CD4-positive, alpha-beta memory T cell (primary cell): ENCODE measurements around the gene EIF4E1B. TPM values are rescaled to one million over a fixed set of nuclear protein-coding genes. Genes with fewer than 3 reads are reported as not detected.

Experiments
- CTCF ChIA-PET: fragments of 350-600 bp; sonication (Branson Sonifier 250); formaldehyde crosslinking; loops from one replicate; lab custom pipeline; 2021; ENCODE audit warnings: inconsistent platforms; ENCODE audit not compliant: partially characterized antibody; lab: Charles Lee
- POLR2A ChIA-PET: fragments of 350-600 bp; sonication (Branson Sonifier 250); formaldehyde crosslinking; loops from one replicate; lab custom pipeline; 2021; ENCODE audit not compliant: partially characterized antibody; lab: Charles Lee
- DNase-seq, 5 donors: peaks; one replicate each; pipeline versions ENCODE4 v3.0.0 to v3.0.0-alpha.2; 2020 to 2022; ENCODE audit warnings: mixed read lengths in 1 of 5
- H3K27ac ChIP-seq: one replicate; pipeline ENCODE4 v1.7.0; 2013; ENCODE audit warnings: low read depth, low read length
- H3K27me3 ChIP-seq: 2 replicates; pipeline ENCODE4 v1.7.0; 2013; ENCODE audit warnings: mild to moderate bottlenecking, low read length, moderate library complexity; ENCODE audit not compliant: insufficient read depth
- H3K36me3 ChIP-seq: 2 replicates; pipeline ENCODE4 v1.7.0; 2013; ENCODE audit warnings: mild to moderate bottlenecking, low read length, moderate library complexity; ENCODE audit not compliant: insufficient read depth
- H3K4me1 ChIP-seq: 2 replicates; pipeline ENCODE4 v1.7.0; 2013; ENCODE audit warnings: mild to moderate bottlenecking, low read length, moderate library complexity; ENCODE audit not compliant: insufficient read depth
- H3K4me3 ChIP-seq, 2 donors: one replicate each; pipeline ENCODE4 v1.7.0; 2013; ENCODE audit warnings: low read length in 2 of 2, mild to moderate bottlenecking in 1 of 2
- H3K9me3 ChIP-seq, 2 donors: one replicate each; pipeline ENCODE4 v1.7.0; 2013; ENCODE audit warnings: low read length in 2 of 2, control low read depth in 1 of 2; ENCODE audit not compliant: control insufficient read depth in 1 of 2
- H3K27ac Mint-ChIP-seq, 7 donors: one replicate each; pipeline ENCODE4 v1.8.0; 2020 to 2021; ENCODE audit warnings: mixed read lengths in 7 of 7, mild to moderate bottlenecking in 6 of 7, inconsistent platforms in 3 of 7, moderate library complexity in 3 of 7
- H3K27me3 Mint-ChIP-seq, 2 donors: one replicate each; pipeline ENCODE4 v1.8.0; 2020 to 2021; ENCODE audit warnings: mixed read lengths in 2 of 2
- H3K36me3 Mint-ChIP-seq, 2 donors: one replicate each; pipeline ENCODE4 v1.8.0; 2020 to 2021; ENCODE audit warnings: mixed read lengths in 2 of 2, inconsistent platforms in 1 of 2, mild to moderate bottlenecking in 1 of 2
- H3K4me1 Mint-ChIP-seq, 4 donors: one replicate each; pipeline ENCODE4 v1.8.0; 2020 to 2021; ENCODE audit warnings: mixed read lengths in 4 of 4, mild to moderate bottlenecking in 1 of 4
- H3K4me3 Mint-ChIP-seq, 8 donors: one replicate each; pipeline ENCODE4 v1.8.0; 2020 to 2021; ENCODE audit warnings: mixed read lengths in 8 of 8, mild to moderate bottlenecking in 7 of 8, moderate library complexity in 6 of 8, inconsistent platforms in 3 of 8
- H3K9me3 Mint-ChIP-seq, 8 donors: one replicate each; pipeline ENCODE4 v1.8.0; 2020 to 2021; ENCODE audit warnings: mixed read lengths in 8 of 8, mild to moderate bottlenecking in 5 of 8, inconsistent platforms in 3 of 8, moderate library complexity in 1 of 8
- intact Hi-C: fragments of 100-400 bp; cut with micrococcal nuclease; formaldehyde crosslinking; loops from one replicate; pipeline ENCODE4 v1.15.1; 2023
- polyA plus RNA-seq, 2 donors: library from polyadenylated mRNA; unstranded; fragments of 300-500 nt; fragmentation: Illumina TruSeq; gene quantifications; one replicate each; pipeline ENCODE4 v1.2.3, GENCODE V29; 2021
- total RNA-seq, 2 experiments: library from RNA; stranded (reverse); gene quantifications; one replicate each; pipeline ENCODE4 v1.2.3, GENCODE V29; 2021

The EIF4E1B gene
- total and polyA plus RNA-seq, 4 experiments from 2014 or later: not detected

DNA sequence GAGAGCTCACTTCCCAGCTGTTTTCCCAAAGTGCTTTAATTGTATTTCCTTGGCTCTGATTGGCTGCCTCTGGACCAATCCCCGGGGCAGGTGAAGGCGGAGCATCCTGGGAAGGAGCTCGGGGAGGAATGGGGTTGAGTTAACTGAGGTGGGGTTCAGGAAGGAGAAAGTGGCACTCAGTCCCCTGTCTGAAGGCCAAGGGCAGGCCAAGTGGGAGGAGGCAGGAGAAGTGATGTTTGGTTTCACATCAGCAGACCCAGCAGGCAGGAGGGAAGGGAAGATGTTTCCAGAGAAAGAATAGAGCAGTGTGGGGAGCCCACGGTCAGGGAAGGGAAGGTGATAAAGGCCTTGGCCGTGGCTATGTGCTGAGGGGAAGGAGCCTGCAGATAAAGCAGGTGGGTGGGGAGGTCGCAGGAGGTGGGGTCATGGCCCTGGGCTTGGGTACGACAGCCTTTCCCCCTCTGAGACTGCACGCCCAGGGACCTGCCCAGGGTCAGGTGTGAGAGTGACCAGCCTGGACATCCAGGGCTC is 19.9 kb downstream of the EIF4E1B start:
- DNase-seq: no peak
- Mint-ChIP-seq H3K27me3 (no peaks in the 10 kb centered on the region), H3K36me3 (peaks cover 0 to 13% of the 10 kb centered on the region in 2 donors), H3K9me3 (no peaks in the 10 kb centered on the region), H3K4me1 (peaks cover 41 to 83% (median 58%) of the 10 kb centered on the region in 4 donors), H3K4me3 (no peak overlapping the region), H3K27ac (peak overlapping the region in 4 of 7 donors; percentile 30 to 79 (median 50))
- Histone ChIP-seq H3K4me3 (no peak overlapping the region), H3K9me3 (no peaks in the 10 kb centered on the region), H3K27me3 (no peaks in the 10 kb centered on the region), H3K4me1 (peaks cover 73% of the 10 kb centered on the region), H3K27ac (no peak overlapping the region), H3K36me3 (no peaks in the 10 kb centered on the region)
- CTCF ChIA-PET: interaction anchor here (7.4 kb wide), 1 partner anchor 9 kb away, joined by 129 read pairs; no protein-coding TSS in a partner anchor
- POLR2A ChIA-PET: interaction anchor here (7.6 kb wide), 1 partner anchor 9 kb away, joined by 55 read pairs; no protein-coding TSS in a partner anchor
- intact Hi-C loops: no loop called here

DNA sequence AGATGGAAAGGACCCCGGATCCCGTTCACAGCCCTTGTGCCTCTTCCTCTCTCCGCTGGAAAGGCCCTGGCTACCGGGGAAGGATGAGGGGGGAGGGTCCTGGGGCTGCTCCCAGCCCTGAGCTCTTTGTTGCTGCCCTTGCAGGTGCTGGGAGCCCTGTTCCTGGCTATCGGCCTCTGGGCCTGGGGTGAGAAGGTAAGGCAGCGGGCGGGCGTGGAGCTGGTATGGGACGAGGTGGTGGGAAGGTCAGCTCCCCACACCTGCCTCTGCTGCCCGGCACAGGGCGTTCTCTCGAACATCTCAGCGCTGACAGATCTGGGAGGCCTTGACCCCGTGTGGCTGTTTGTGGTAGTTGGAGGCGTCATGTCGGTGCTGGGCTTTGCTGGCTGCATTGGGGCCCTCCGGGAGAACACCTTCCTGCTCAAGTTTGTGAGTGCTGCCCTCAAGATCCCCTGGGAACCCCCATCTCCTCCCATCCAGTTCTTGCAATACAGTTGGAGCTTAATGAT is 21.1 kb downstream of the EIF4E1B start:
- Mint-ChIP-seq H3K36me3 (peaks cover 0 to 17% of the 10 kb centered on the region in 2 donors), H3K27ac (peak overlapping the region in 4 of 7 donors; percentile 24 to 62 (median 44)), H3K9me3 (no peaks in the 10 kb centered on the region), H3K4me3 (peak overlapping the region in 1 of 8 donors; percentile 49), H3K4me1 (peaks cover 34 to 72% (median 51%) of the 10 kb centered on the region in 4 donors), H3K27me3 (no peaks in the 10 kb centered on the region)
- Histone ChIP-seq H3K4me3 (no peak overlapping the region), H3K9me3 (no peaks in the 10 kb centered on the region), H3K27ac (no peak overlapping the region), H3K27me3 (no peaks in the 10 kb centered on the region), H3K4me1 (peaks cover 66% of the 10 kb centered on the region), H3K36me3 (no peaks in the 10 kb centered on the region)
- intact Hi-C loops: no loop called here
- ChIA-PET POLR2A (interaction anchor here (7.6 kb wide), 1 partner anchor 8 kb away, joined by 55 read pairs; no protein-coding TSS in a partner anchor), CTCF (interaction anchor here (0.9 to 7.4 kb wide), 2 partner anchors 8 to 78 kb away, joined by 3 to 129 read pairs; no protein-coding TSS in a partner anchor)
- no peak for DNase-seq

DNA sequence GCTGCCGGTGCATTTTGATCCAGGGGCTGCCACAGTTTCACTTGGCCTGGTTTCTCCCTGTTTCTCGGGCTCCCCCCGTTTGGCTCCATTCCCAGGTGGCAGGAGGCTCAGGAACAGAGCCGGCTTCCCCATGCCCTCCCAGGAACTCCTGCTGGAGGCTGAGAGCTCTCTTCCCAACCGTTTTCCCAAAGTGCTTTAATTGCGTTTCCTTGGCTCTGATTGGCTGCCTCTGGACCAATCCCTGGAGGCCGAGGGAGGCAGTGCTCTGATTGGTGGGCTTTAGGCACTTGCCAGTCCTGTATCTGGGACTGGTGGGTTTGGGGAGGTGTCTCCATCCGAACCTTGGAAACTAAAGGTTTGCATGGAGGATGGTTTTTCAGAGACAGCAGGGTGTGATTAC is 21.7 kb downstream of the EIF4E1B start:
- no peaks in the 10 kb centered on the region for H3K36me3 ChIP-seq
- peak overlapping the region in 4 of 7 donors; percentile 25 to 79 (median 62) for H3K27ac Mint-ChIP-seq
- ChIA-PET CTCF (interaction anchor here (0.9 to 7.4 kb wide), 2 partner anchors 7 to 78 kb away, joined by 3 to 129 read pairs; no protein-coding TSS in a partner anchor), POLR2A (interaction anchor here (7.6 kb wide), 1 partner anchor 7 kb away, joined by 55 read pairs; no protein-coding TSS in a partner anchor)
- no peak overlapping the region for H3K4me3 Mint-ChIP-seq
- H3K27me3 Mint-ChIP-seq: no peaks in the 10 kb centered on the region
- no peak for DNase-seq
- H3K4me3 ChIP-seq: no peak overlapping the region
- intact Hi-C loops: no loop called here
- peaks cover 32 to 66% (median 47%) of the 10 kb centered on the region in 4 donors for H3K4me1 Mint-ChIP-seq
- H3K9me3 ChIP-seq: no peaks in the 10 kb centered on the region
- no peaks in the 10 kb centered on the region for H3K27me3 ChIP-seq
- peaks cover 63% of the 10 kb centered on the region for H3K4me1 ChIP-seq
- no peak overlapping the region for H3K27ac ChIP-seq
- no peaks in the 10 kb centered on the region for H3K9me3 Mint-ChIP-seq
- peaks cover 0 to 15% of the 10 kb centered on the region in 2 donors for H3K36me3 Mint-ChIP-seq

DNA sequence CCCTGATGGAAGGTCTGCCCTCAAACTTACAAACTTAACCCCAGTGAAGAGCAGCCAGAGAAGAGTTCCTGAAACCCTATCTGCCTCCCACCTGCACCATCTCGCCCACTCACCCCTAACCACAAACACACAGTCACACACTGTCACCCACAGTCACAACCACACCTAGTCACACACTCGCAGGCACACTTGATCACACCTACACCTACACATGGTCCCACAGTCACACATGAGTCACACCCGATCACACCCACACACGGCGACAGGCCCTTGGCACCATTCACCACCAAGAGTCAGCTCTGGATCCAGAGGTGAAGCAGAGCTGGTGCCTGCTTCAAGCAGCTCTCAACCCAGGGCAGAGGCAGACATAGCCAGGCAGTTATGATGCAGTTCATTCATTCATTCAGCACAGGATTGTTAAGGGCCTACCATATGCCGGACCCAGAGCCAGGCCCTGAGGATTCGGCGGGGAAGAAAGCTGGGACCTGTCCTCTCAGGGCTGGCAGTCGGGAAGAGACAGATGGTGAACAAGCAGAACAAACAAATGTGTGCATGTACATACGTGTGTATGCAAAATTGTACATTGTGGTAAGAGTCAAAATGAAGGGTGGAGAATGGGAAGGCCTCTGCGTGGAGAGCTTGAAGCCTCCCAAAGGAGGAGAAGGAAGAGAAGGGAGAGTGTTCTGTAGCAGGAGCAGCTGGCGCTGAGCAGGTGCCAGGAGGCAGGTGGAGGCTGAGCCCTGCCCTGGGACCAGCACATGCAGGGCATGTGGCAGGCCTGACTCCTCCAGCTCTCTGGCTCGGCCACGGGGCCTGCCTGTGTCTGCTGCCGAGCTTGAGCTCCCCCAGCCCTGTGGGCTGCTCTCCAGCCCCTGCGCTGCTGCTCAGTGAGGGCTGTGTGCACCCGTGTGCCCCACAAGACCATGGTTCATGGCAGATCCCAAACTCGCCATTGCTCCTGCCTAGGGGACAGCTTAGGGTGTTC is 23.2 kb downstream of the EIF4E1B start:
- H3K9me3 ChIP-seq: no peaks in the 10 kb centered on the region
- H3K36me3 ChIP-seq: no peaks in the 10 kb centered on the region
- ChIA-PET POLR2A (interaction anchor here (0.6 to 0.7 kb wide), 2 partner anchors 13 to 236 kb away, joined by 3 to 4 read pairs; no protein-coding TSS in a partner anchor), CTCF (interaction anchor here (1.1 kb wide), 1 partner anchor 457 kb away, joined by 3 read pairs; no protein-coding TSS in a partner anchor)
- peak overlapping the region in 2 of 8 donors; percentile 13 to 42 for H3K4me3 Mint-ChIP-seq
- DNase-seq: peak in 1 of 5 donors; percentile 64
- H3K36me3 Mint-ChIP-seq: peaks cover 0 to 17% of the 10 kb centered on the region in 2 donors
- H3K9me3 Mint-ChIP-seq: no peaks in the 10 kb centered on the region
- peak overlapping the region; percentile 6 for H3K27ac ChIP-seq
- H3K27ac Mint-ChIP-seq: peak overlapping the region; percentile 9 to 86 (median 60)
- intact Hi-C loops: no loop called here
- no peak overlapping the region for H3K4me3 ChIP-seq
- peaks cover 63% of the 10 kb centered on the region for H3K4me1 ChIP-seq
- no peaks in the 10 kb centered on the region for H3K27me3 Mint-ChIP-seq
- no peaks in the 10 kb centered on the region for H3K27me3 ChIP-seq
- peaks cover 36 to 63% (median 51%) of the 10 kb centered on the region in 4 donors for H3K4me1 Mint-ChIP-seq

DNA sequence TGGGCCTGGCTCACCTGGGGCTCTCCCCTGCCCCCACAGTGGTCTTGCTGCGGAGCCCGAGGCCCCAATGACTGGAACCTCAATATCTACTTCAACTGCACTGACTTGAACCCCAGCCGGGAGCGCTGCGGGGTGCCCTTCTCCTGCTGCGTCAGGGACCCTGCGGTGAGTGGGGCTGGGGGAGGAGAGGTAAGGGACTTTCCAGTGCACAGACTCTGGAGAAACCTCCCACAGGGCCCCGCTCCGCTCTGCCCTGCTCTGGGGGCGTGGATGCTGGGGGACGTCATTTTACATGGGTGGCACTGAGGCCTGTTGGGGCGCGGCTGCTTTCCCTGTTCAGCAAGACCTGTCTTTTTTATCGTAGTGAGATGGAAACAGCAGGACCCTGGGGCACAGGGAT is 24.4 kb downstream of the EIF4E1B start:
- ChIA-PET CTCF (interaction anchor here (1.1 kb wide), 1 partner anchor 456 kb away, joined by 3 read pairs; no protein-coding TSS in a partner anchor), POLR2A (no interaction called here)
- Histone ChIP-seq H3K9me3 (no peaks in the 10 kb centered on the region), H3K27ac (no peak overlapping the region), H3K36me3 (no peaks in the 10 kb centered on the region), H3K4me3 (no peak overlapping the region), H3K27me3 (no peaks in the 10 kb centered on the region), H3K4me1 (peaks cover 60% of the 10 kb centered on the region)
- Mint-ChIP-seq H3K36me3 (peaks cover 0 to 17% of the 10 kb centered on the region in 2 donors), H3K4me1 (peaks cover 37 to 63% (median 53%) of the 10 kb centered on the region in 4 donors), H3K27ac (peak overlapping the region in 3 of 7 donors; percentile 9 to 65 (median 46)), H3K4me3 (peak overlapping the region in 1 of 8 donors; percentile 25), H3K9me3 (no peaks in the 10 kb centered on the region), H3K27me3 (no peaks in the 10 kb centered on the region)
- intact Hi-C loops: no loop called here
- peak in 1 of 5 donors; percentile 48 for DNase-seq

DNA sequence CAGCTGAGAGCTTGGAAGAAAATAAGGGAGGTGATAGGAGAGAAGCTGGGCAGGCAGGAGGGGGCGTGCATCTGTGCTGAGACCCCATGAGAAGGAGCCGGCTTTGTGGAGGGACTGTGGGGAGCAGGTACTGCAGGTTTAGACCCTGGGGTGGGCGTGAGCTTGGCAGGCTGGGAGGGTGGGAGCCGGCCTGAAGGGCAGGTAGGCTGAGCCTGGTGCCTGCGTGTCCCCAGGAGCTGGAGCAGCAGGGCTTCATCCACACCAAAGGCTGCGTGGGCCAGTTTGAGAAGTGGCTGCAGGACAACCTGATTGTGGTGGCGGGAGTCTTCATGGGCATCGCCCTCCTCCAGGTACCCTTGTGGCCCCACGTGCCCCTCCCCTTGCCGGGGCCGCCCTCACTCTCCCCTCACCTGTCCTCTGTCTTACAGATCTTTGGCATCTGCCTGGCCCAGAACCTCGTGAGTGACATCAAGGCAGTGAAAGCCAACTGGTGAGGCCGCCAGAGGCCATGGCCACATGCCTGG is 26.1 kb downstream of the EIF4E1B start:
- no peak for DNase-seq
- CTCF ChIA-PET: interaction anchor here (1.1 to 5.9 kb wide), 3 partner anchors 7 to 456 kb away, joined by 3 to 129 read pairs (median 28); partner anchors contain the start of gene TSPAN17
- H3K27me3 Mint-ChIP-seq: peaks cover 0 to under 1% of the 10 kb centered on the region in 2 donors
- no peaks in the 10 kb centered on the region for H3K9me3 ChIP-seq
- no peak overlapping the region for H3K27ac Mint-ChIP-seq
- peaks cover 60% of the 10 kb centered on the region for H3K4me1 ChIP-seq
- H3K27ac ChIP-seq: no peak overlapping the region
- H3K9me3 Mint-ChIP-seq: no peaks in the 10 kb centered on the region
- no peak overlapping the region for H3K4me3 ChIP-seq
- no peaks in the 10 kb centered on the region for H3K27me3 ChIP-seq
- H3K36me3 ChIP-seq: no peaks in the 10 kb centered on the region
- H3K4me1 Mint-ChIP-seq: peaks cover 36 to 60% (median 51%) of the 10 kb centered on the region in 4 donors
- intact Hi-C loops: no loop called here
- H3K36me3 Mint-ChIP-seq: peaks cover 0 to 17% of the 10 kb centered on the region in 2 donors
- POLR2A ChIA-PET: interaction anchor here (5.8 kb wide), 1 partner anchor 8 kb away, joined by 55 read pairs; the partner anchor contains the start of gene TSPAN17
- peak overlapping the region in 1 of 8 donors; percentile 18 for H3K4me3 Mint-ChIP-seq
